ENCODE measurements around the gene EBF3.

Gene EBF3

GRCh38 chr10:129849853-129850252 lies 114.2 kb downstream of the EBF3 start:
- no peak for DNase-seq

GRCh38 chr10:129849452-129849750 lies 114.7 kb downstream of the EBF3 start:
- no peak for DNase-seq

GRCh38 chr10:129848696-129849451 lies 115.2 kb downstream of the EBF3 start:
- no peak for DNase-seq

GRCh38 chr10:129847741-129848483 lies 116.2 kb downstream of the EBF3 start:
- no peak for DNase-seq

- DNase-seq, result no peak
These were observed 117.1 kb downstream of the EBF3 start for GRCh38 chr10:129846991-129847391.

GRCh38 chr10:129845111-129845753 lies 118.8 kb downstream of the EBF3 start:
- DNase-seq, result no peak

- DNase-seq, result no peak
These were observed 119.8 kb downstream of the EBF3 start for GRCh38 chr10:129844216-129844766.

GRCh38 chr10:129843702-129844101 lies 120.4 kb downstream of the EBF3 start:
- DNase-seq, result no peak

- no peak for DNase-seq
These were observed 120.9 kb downstream of the EBF3 start for GRCh38 chr10:129843131-129843541.

GRCh38 chr10:129842031-129842430 lies 122.0 kb downstream of the EBF3 start:
- no peak for DNase-seq

- DNase-seq, result no peak
These were observed 122.5 kb downstream of the EBF3 start for GRCh38 chr10:129841590-129841989.

- DNase-seq, result no peak
These were observed 123.0 kb downstream of the EBF3 start for GRCh38 chr10:129841071-129841470.

GRCh38 chr10:129840196-129840590 lies 123.9 kb downstream of the EBF3 start:
- DNase-seq, result no peak

GRCh38 chr10:129839285-129840195 lies 124.5 kb downstream of the EBF3 start:
- DNase-seq, result no peak

GRCh38 chr10:129838794-129839193 lies 125.3 kb downstream of the EBF3 start:
- no peak for DNase-seq

- no peak for DNase-seq
These were observed 126.0 kb downstream of the EBF3 start for GRCh38 chr10:129837909-129838582.

GRCh38 chr10:129836253-129836652 lies 127.8 kb downstream of the EBF3 start:
- DNase-seq, result no peak

- no peak for DNase-seq
These were observed 129.9 kb downstream of the EBF3 start for GRCh38 chr10:129833994-129834739.

- DNase-seq, result no peak
These were observed 130.6 kb downstream of the EBF3 start for GRCh38 chr10:129833468-129833950.

GRCh38 chr10:129832573-129833467 lies 131.3 kb downstream of the EBF3 start:
- DNase-seq, result no peak
